AG04449 (cell line): ENCODE results near the gene GPD1.

Experiments
- CTCF ChIA-PET: fragments of 350-600 bp; formaldehyde crosslinking; extraction: SDS; loops from one replicate; lab custom pipeline; 2021; ENCODE audit warnings: antibody characterized with exemption; lab: Yijun Ruan, JAX
- POLR2A ChIA-PET: fragments of 400-600, 350-600 bp; formaldehyde crosslinking; extraction: SDS; loops from one replicate; lab custom pipeline; 2020; ENCODE audit warnings: antibody characterized with exemption, inconsistent platforms; lab: Yijun Ruan, JAX
- DNase-seq: peaks from one replicate; pipeline ENCODE4 v3.0.0-alpha.2; 2010; ENCODE audit warnings: low read depth, low spot score
- H3K4me3 ChIP-seq: 2 replicates; pipeline ENCODE4 v1.5.1; 2011; ENCODE audit warnings: low read depth, mild to moderate bottlenecking, control low read depth, low read length
- CTCF ChIP-seq: IDR thresholded peaks from one replicate; pipeline ENCODE4 v1.5.1; 2011; ENCODE audit warnings: mild to moderate bottlenecking, moderate library complexity, low read length, control low read depth, inconsistent platforms; ENCODE audit not compliant: insufficient read depth; ENCODE audit errors: missing control alignments

The GPD1 gene

GRCh38 chr12:50112456-50113218 is 8.8 kb downstream of the GPD1 start:
- ChIA-PET POLR2A (interaction anchor here (1.0 to 2.3 kb wide), 8 partner anchors 9 to 54 kb away, joined by 3 to 17 read pairs (median 6); partner anchors contain the start of genes CERS5 and GPD1), CTCF (interaction anchor here (0.6 to 6.2 kb wide), 26 partner anchors 9 to 202 kb away, joined by 3 to 144 read pairs (median 14); partner anchors contain the start of genes CERS5, GPD1 and SMARCD1)
- peak overlapping the region; percentile 98 for H3K4me3 ChIP-seq
- no peak for TF ChIP-seq CTCF
- no peak for DNase-seq

GRCh38 chr12:50117057-50117622 is 13.3 kb downstream of the GPD1 start:
- no peak overlapping the region for H3K4me3 ChIP-seq
- ChIA-PET POLR2A (no interaction called here), CTCF (interaction anchor here (1.1 kb wide), 1 partner anchor 16 kb away, joined by 3 read pairs; no protein-coding TSS in a partner anchor)
- TF ChIP-seq CTCF: no peak
- DNase-seq: no peak

- no peak for TF ChIP-seq CTCF
- ChIA-PET CTCF (interaction anchor here (0.6 to 6.8 kb wide), 4 partner anchors 8 to 80 kb away, joined by 3 to 48 read pairs (median 3); partner anchors contain the start of gene COX14), POLR2A (no interaction called here)
- no peak overlapping the region for H3K4me3 ChIP-seq
- no peak for DNase-seq
Observed at GRCh38 chr12:50119387-50119786, 15.6 kb downstream of the GPD1 start.

- DNase-seq: no peak
- H3K4me3 ChIP-seq: no peak overlapping the region
- no peak for TF ChIP-seq CTCF
- ChIA-PET POLR2A (interaction anchor here (0.6 kb wide), 1 partner anchor 14 kb away, joined by 3 read pairs; no protein-coding TSS in a partner anchor), CTCF (interaction anchor here (1.1 to 6.8 kb wide), 3 partner anchors 9 to 55 kb away, joined by 3 to 48 read pairs (median 4); partner anchors contain the start of gene COX14)
Observed at GRCh38 chr12:50120521-50120920, 16.7 kb downstream of the GPD1 start.

GRCh38 chr12:50120953-50121352 is 17.1 kb downstream of the GPD1 start:
- DNase-seq: no peak
- no peak for TF ChIP-seq CTCF
- CTCF ChIA-PET: interaction anchor here (1.2 to 6.8 kb wide), 2 partner anchors 10 to 11 kb away, joined by 4 to 48 read pairs; partner anchors contain the start of gene COX14
- POLR2A ChIA-PET: interaction anchor here (0.6 kb wide), 1 partner anchor 14 kb away, joined by 3 read pairs; no protein-coding TSS in a partner anchor
- no peak overlapping the region for H3K4me3 ChIP-seq

- H3K4me3 ChIP-seq: no peak overlapping the region
- ChIA-PET CTCF (interaction anchor here (6.8 kb wide), 1 partner anchor 10 kb away, joined by 48 read pairs; the partner anchor contains the start of gene COX14), POLR2A (no interaction called here)
- no peak for DNase-seq
- no peak for TF ChIP-seq CTCF
Observed at GRCh38 chr12:50121641-50122040, 17.8 kb downstream of the GPD1 start.
